22Rv1 (cell line): ENCODE results near the gene AHSP.
"Not testable (repeated sequence)": the region's sequence is repeated elsewhere in the genome, so short reads cannot be mapped to it uniquely, and the experiment has no call there.

Experiments used
- H3K27ac ChIP-seq: fragments of 450-650 bp; 2 replicates; pipeline ENCODE4 v1.5.1; 2017
- ZFX ChIP-seq: fragments of 450-650 bp; IDR thresholded peaks from 2 replicates; pipeline ENCODE4 v1.6.1; 2017; ENCODE audit warnings: antibody characterized with exemption, borderline replicate concordance
- TF ChIP-seq, protein P1 (sequence below): fragments of 450-650 bp; IDR thresholded peaks from 2 replicates; pipeline ENCODE4 v1.5.1; 2017; ENCODE audit warnings: mild to moderate bottlenecking

AHSP gene, protein sequence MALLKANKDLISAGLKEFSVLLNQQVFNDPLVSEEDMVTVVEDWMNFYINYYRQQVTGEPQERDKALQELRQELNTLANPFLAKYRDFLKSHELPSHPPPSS

GRCh38 chr16:31527734-31528274 lies at the start of gene AHSP:
AHSP (plus strand) TSS chr16:31527900; CDS start chr16:31528140, 240 bp downstream.
- H3K27ac ChIP-seq, result no peak within 1 kb of the TSS
- TF ChIP-seq, protein P1, sequence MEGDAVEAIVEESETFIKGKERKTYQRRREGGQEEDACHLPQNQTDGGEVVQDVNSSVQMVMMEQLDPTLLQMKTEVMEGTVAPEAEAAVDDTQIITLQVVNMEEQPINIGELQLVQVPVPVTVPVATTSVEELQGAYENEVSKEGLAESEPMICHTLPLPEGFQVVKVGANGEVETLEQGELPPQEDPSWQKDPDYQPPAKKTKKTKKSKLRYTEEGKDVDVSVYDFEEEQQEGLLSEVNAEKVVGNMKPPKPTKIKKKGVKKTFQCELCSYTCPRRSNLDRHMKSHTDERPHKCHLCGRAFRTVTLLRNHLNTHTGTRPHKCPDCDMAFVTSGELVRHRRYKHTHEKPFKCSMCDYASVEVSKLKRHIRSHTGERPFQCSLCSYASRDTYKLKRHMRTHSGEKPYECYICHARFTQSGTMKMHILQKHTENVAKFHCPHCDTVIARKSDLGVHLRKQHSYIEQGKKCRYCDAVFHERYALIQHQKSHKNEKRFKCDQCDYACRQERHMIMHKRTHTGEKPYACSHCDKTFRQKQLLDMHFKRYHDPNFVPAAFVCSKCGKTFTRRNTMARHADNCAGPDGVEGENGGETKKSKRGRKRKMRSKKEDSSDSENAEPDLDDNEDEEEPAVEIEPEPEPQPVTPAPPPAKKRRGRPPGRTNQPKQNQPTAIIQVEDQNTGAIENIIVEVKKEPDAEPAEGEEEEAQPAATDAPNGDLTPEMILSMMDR, result no peak

DNA sequence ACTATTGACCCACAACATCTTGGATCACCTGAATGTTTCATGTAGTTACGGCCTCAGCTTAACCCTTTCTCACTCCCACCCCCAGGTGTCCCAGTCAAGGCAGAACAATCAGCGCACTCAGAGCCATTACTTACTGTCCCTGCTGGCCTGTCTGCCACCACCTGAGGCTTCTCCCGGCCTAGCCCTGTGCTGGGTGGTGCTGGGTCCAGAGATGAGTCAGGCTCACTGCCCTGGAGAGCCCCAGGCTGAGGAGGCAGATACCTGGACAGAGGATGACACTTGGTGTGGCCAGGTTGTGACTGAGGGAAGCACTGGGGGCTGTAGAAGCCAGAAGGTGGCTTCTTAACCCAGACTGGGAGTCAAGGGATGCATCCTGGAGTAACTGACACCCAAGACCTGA lies 48.7 kb upstream of the AHSP start:
- H3K27ac ChIP-seq, result no peak overlapping the region

DNA sequence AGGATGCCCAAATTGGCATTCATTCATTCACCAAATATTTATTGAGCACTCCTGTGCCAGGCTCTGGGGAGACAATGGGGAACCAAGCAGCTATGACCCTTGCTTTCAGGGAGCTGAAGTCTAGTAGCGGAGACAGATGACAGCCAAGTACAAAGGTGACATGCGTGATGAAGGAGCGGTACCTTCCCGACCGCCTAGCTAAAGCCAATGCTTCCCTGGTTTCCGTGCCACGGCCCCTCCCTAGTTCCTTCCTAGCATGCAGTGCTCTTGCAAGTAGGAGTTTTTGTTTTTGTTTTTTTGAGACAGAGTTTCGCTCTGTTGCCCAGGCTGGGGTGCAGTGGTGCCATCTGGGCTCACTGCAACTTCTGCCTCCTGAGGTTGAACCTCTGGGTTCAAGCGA lies 47.9 kb upstream of the AHSP start:
- H3K27ac ChIP-seq, result no peak overlapping the region
- TF ChIP-seq ZFX, result no peak
- TF ChIP-seq, protein P1, result no peak

More for the DNA sequence above, 48.7 kb upstream of the AHSP start:
- no peak for TF ChIP-seq ZFX
- TF ChIP-seq, protein P1, result no peak

- H3K27ac ChIP-seq, result no peak overlapping the region
- TF ChIP-seq ZFX, result no peak
- TF ChIP-seq, protein P1, result no peak
Observed at GRCh38 chr16:31480851-31481536, 46.7 kb upstream of the AHSP start.

DNA sequence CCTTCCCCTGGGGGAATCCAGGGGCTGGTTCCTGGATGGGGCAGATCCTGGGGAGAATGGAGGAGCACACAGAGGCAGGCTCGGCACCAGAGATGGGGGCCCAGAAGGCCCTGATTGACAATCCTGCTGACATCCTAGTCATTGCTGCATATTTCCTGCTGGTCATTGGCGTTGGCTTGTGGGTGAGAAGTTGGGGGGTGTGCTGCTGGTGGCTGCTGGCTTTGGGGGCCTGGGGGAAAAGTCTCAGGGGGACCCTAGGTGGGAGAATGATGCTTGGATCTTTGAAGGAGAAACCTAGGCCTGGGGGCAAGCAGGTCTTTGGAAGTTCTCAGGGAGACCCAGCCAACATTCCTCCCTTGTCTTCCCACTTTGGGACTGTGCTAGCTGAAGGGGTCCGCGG lies 44.6 kb upstream of the AHSP start, which contains the start of gene SLC5A2:
Gene SLC5A2, plus strand, starts transcription at position 43 of the 400 bp plus-strand sequence. Its CDS starts 14 bp downstream, at position 57.
- H3K27ac ChIP-seq, result no peak within 1 kb of the TSS
- no peak for TF ChIP-seq ZFX
- TF ChIP-seq, protein P1, result no peak

DNA sequence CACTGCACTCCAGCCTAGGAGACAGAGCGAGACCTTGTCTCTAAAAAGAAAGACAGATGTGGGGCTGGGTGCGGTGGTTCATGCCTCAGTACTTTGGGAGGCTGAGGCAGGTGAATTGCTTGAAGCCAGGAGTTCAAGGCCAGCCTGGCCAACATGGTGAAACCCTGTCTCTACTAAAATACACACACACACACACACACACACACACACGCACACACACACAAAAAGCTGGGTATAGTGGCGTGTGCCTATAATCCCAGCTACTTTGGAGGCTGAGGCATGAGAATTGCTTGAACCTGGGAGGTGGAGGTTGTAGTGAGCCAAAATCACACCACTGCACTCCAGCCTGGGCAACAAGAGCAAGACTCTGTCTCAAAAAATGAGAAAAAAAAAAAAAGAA lies 43.7 kb upstream of the AHSP start:
- not testable (repeated sequence) for H3K27ac ChIP-seq

GRCh38 chr16:31484491-31485171 lies 43.1 kb upstream of the AHSP start:
- H3K27ac ChIP-seq, result no peak overlapping the region

More at GRCh38 chr16:31484491-31485171, 43.1 kb upstream of the AHSP start:
- TF ChIP-seq, protein P1, result no peak
- no peak for TF ChIP-seq ZFX
